HL-60 (cell line): ENCODE results near the gene ZNF511.

ENCODE experiments used
- DNase-seq, 2 experiments: peaks; one replicate each; pipeline ENCODE4 v3.0.0-alpha.2; 2010 to 2020; ENCODE audit warnings: low read depth in 1 of 2, low spot score in 1 of 2
- H3K27ac ChIP-seq: fragments of 250-450 bp; sonication (Bioruptor Pico); replicated peaks from 2 replicates; pipeline ENCODE4 v1.5.1; 2020; ENCODE audit warnings: mild to moderate bottlenecking, moderate library complexity
- H3K27me3 ChIP-seq: fragments of 250-450 bp; sonication (Bioruptor Pico); 2 replicates; pipeline ENCODE4 v1.5.1; 2021; ENCODE audit warnings: mild to moderate bottlenecking, moderate library complexity; ENCODE audit not compliant: insufficient read depth, poor library complexity, severe bottlenecking
- H3K4me3 ChIP-seq: replicated peaks from 2 replicates; pipeline ENCODE4 v1.5.1; 2011; ENCODE audit warnings: mild to moderate bottlenecking, control low read depth, low read length; ENCODE audit not compliant: insufficient read depth
- GABPA ChIP-seq: IDR thresholded peaks from 2 replicates; pipeline ENCODE4 v1.6.1; 2012; ENCODE audit warnings: low read depth
- POLR2AphosphoS5 ChIP-seq: IDR thresholded peaks from 2 replicates; pipeline ENCODE4 v1.6.1; 2012; ENCODE audit warnings: low read depth
- SPI1 ChIP-seq: IDR thresholded peaks from 2 replicates; pipeline ENCODE4 v1.6.1; 2012; ENCODE audit warnings: low read depth, mild to moderate bottlenecking, borderline replicate concordance
- TF ChIP-seq, protein P1 (sequence below): IDR thresholded peaks from one replicate; pipeline ENCODE4 v1.5.1; 2011; ENCODE audit warnings: low read length, control low read depth, inconsistent platforms; ENCODE audit not compliant: insufficient read depth
- TF ChIP-seq, protein P2 (sequence below): IDR thresholded peaks from 2 replicates; pipeline ENCODE4 v1.6.1; 2012; ENCODE audit warnings: low read depth; ENCODE audit not compliant: insufficient replicate concordance

The ZNF511 gene

DNA sequence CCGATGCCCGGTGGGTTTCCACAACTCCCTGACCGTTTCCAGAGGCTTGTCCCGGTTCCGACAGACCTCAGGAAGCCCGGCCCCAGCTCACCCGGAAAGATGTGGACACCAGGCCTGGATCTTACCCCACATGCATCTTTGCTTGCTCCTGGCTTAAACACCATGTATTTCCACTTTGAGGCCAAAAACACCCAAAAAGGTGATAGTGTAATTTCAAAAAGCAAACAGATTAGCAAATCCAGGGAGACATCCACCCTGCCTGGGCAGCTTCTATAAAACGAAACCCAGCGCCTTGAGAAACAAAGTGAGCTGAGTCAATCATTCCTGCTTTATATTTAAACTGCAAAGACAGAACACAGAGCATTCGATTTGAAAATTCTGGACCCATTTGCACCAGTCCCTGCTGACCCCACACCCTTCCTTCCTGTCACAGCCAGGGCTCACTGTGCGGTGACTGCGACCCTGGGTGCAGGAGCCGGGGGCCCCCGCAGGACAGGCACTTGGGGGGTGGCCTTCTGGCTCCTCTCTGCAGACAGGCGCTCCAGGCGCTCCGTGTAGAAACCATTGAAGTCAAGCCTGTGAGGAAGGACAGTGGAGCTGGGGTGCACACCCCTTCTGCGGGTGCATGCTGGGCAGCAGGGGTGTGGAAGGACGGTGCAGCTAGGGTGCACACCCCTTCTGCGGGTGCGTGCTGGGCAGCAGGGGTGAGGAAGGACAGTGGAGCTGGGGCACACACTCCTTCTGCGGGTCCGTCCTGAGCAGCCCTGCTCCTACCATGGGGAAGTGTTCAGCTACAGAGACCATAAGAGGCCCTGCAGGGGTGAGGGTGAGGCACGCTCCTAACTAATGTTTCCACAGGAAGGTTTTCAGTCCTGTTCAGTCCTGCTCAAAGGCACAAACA is 29.1 kb upstream of the ZNF511 start:
- TF ChIP-seq, protein P1, sequence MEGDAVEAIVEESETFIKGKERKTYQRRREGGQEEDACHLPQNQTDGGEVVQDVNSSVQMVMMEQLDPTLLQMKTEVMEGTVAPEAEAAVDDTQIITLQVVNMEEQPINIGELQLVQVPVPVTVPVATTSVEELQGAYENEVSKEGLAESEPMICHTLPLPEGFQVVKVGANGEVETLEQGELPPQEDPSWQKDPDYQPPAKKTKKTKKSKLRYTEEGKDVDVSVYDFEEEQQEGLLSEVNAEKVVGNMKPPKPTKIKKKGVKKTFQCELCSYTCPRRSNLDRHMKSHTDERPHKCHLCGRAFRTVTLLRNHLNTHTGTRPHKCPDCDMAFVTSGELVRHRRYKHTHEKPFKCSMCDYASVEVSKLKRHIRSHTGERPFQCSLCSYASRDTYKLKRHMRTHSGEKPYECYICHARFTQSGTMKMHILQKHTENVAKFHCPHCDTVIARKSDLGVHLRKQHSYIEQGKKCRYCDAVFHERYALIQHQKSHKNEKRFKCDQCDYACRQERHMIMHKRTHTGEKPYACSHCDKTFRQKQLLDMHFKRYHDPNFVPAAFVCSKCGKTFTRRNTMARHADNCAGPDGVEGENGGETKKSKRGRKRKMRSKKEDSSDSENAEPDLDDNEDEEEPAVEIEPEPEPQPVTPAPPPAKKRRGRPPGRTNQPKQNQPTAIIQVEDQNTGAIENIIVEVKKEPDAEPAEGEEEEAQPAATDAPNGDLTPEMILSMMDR: no peak
- TF ChIP-seq POLR2AphosphoS5 (peak; percentile 55; the same call in 1 of the 2 replicates), SPI1 (peak; percentile 82)
- TF ChIP-seq, protein P2, sequence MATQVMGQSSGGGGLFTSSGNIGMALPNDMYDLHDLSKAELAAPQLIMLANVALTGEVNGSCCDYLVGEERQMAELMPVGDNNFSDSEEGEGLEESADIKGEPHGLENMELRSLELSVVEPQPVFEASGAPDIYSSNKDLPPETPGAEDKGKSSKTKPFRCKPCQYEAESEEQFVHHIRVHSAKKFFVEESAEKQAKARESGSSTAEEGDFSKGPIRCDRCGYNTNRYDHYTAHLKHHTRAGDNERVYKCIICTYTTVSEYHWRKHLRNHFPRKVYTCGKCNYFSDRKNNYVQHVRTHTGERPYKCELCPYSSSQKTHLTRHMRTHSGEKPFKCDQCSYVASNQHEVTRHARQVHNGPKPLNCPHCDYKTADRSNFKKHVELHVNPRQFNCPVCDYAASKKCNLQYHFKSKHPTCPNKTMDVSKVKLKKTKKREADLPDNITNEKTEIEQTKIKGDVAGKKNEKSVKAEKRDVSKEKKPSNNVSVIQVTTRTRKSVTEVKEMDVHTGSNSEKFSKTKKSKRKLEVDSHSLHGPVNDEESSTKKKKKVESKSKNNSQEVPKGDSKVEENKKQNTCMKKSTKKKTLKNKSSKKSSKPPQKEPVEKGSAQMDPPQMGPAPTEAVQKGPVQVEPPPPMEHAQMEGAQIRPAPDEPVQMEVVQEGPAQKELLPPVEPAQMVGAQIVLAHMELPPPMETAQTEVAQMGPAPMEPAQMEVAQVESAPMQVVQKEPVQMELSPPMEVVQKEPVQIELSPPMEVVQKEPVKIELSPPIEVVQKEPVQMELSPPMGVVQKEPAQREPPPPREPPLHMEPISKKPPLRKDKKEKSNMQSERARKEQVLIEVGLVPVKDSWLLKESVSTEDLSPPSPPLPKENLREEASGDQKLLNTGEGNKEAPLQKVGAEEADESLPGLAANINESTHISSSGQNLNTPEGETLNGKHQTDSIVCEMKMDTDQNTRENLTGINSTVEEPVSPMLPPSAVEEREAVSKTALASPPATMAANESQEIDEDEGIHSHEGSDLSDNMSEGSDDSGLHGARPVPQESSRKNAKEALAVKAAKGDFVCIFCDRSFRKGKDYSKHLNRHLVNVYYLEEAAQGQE: no peak
- Histone ChIP-seq H3K27me3 (no peaks in the 10 kb centered on the region), H3K4me3 (no peak overlapping the region), H3K27ac (peak overlapping the region; percentile 90)
- DNase-seq: peak; percentile 90 to 92

DNA sequence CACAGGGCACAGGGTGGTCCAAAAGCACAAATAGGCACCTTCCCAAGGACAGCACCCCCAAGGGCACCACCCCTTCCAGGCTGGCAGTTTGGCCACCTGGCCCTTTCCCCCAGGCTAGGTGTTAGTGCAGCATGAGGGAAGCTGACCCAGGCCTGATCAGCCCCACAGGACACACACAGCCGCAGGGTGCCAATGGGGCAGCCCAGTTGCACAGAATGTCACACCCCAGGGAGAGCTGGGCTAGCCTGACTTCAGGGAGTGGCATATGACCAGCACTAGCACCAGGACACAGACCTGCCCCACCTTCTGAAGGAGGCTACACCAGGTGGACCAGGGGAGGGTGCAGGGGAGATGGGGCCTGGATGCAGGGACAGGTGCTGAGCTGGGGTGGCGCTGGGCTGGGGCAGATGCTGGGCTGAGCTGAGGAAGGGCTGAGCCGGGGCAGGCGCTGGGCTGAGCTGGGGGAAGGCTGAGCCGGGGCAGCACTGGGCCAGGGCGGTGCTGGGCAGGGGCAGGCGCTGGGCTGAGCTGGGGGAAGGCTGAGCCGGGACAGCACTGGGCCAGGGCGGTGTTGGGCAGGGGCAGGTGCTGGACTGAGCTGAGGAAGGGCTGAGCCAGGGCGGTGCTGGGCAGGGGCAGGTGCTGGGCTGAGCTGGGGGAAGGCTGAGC is 28.2 kb upstream of the ZNF511 start:
- DNase-seq: no peak
- Histone ChIP-seq H3K27me3 (no peaks in the 10 kb centered on the region), H3K27ac (peak overlapping the region; percentile 90), H3K4me3 (no peak overlapping the region)
- TF ChIP-seq POLR2AphosphoS5: no peak; the same call in 1 of the 2 replicates
- TF ChIP-seq, protein P2: no peak
- TF ChIP-seq, protein P1: no peak

DNA sequence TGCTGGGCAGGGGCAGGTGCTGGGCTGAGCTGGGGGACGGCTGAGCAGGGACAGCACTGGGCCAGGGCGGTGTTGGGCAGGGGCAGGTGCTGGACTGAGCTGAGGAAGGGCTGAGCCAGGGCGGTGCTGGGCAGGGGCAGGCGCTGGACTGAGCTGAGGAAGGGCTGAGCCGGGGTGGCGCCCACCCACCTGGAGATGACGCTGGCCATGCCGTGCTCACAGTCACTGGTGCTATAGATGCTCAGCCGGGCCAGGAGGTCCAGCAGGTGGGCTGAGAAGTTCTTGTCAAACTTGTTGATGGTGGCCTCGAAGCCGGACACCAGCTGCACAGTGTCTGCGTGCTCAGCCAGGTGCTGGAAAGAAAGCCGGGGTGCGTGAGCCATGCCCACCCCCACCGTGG is 27.6 kb upstream of the ZNF511 start:
- no peaks in the 10 kb centered on the region for H3K27me3 ChIP-seq
- 0 out of 2 replicates have a peak overlapping the region, but pooled peaks have one; percentile 26 for H3K27ac ChIP-seq
- TF ChIP-seq, protein P2: no peak
- TF ChIP-seq SPI1 (no peak), GABPA (no peak)
- no peak overlapping the region for H3K4me3 ChIP-seq
- no peak for DNase-seq
